ENCODE measurements around the gene ZNF423. TPM values are rescaled to one million over a fixed set of nuclear protein-coding genes. Genes with fewer than 3 reads are reported as not detected.
A peak's percentile ranks its signal among the peaks of the same experiment; 100 is the strongest.

ZNF423 gene
- total RNA-seq, 1 donor from 2014 or later: 11.9 TPM

- no peaks in the 10 kb centered on the region for H3K36me3 ChIP-seq
- ATAC-seq (no peak), DNase-seq (no peak)
- no peak overlapping the region for H3K4me3 ChIP-seq
- no peaks in the 10 kb centered on the region for H3K27me3 ChIP-seq
- no peaks in the 10 kb centered on the region for H3K4me1 ChIP-seq
- no peak for TF ChIP-seq CTCF (IDR thresholded peaks at IDR 0.05)
- H3K27ac ChIP-seq: no peak overlapping the region
- intact Hi-C loops (cut with DNase I): no loop called here
- no peaks in the 10 kb centered on the region for H3K9me3 ChIP-seq
Measured at GRCh38 chr16:49615576-49615975, 240.3 kb downstream of the ZNF423 start.

- Histone ChIP-seq H3K9me3 (no peaks in the 10 kb centered on the region), H3K36me3 (no peaks in the 10 kb centered on the region), H3K27ac (no peak overlapping the region), H3K4me3 (no peak overlapping the region), H3K27me3 (no peaks in the 10 kb centered on the region), H3K4me1 (no peaks in the 10 kb centered on the region)
- ATAC-seq: no peak
- intact Hi-C loops (cut with DNase I): no loop called here
- TF ChIP-seq CTCF (IDR thresholded peaks at IDR 0.05): no peak
- no peak for DNase-seq
Measured at GRCh38 chr16:49610983-49611382, 244.9 kb downstream of the ZNF423 start.

GRCh38 chr16:49608779-49609178, 247.1 kb downstream of the ZNF423 start:
- Histone ChIP-seq H3K27me3 (no peaks in the 10 kb centered on the region), H3K27ac (no peak overlapping the region), H3K4me3 (no peak overlapping the region), H3K4me1 (no peaks in the 10 kb centered on the region), H3K9me3 (no peaks in the 10 kb centered on the region), H3K36me3 (no peaks in the 10 kb centered on the region)
- peak; percentile 31 for TF ChIP-seq CTCF (IDR thresholded peaks at IDR 0.05)
- DNase-seq: no peak
- peak; percentile 30 for ATAC-seq
- intact Hi-C loops (cut with DNase I): no loop called here

GRCh38 chr16:49608098-49608497, 247.8 kb downstream of the ZNF423 start:
- no peak for ATAC-seq
- no peak for DNase-seq
- H3K4me1 ChIP-seq: no peaks in the 10 kb centered on the region

GRCh38 chr16:49605536-49606254, 250.2 kb downstream of the ZNF423 start:
- Histone ChIP-seq H3K27ac (no peak overlapping the region), H3K9me3 (no peaks in the 10 kb centered on the region), H3K36me3 (no peaks in the 10 kb centered on the region), H3K27me3 (no peaks in the 10 kb centered on the region), H3K4me3 (no peak overlapping the region), H3K4me1 (no peaks in the 10 kb centered on the region)
- TF ChIP-seq CTCF (IDR thresholded peaks at IDR 0.05): no peak
- DNase-seq (no peak), ATAC-seq (no peak)
- intact Hi-C loops (cut with DNase I): no loop called here

More at GRCh38 chr16:49608098-49608497, 247.8 kb downstream of the ZNF423 start:
- Histone ChIP-seq H3K36me3 (no peaks in the 10 kb centered on the region), H3K4me3 (no peak overlapping the region), H3K9me3 (no peaks in the 10 kb centered on the region), H3K27ac (no peak overlapping the region), H3K27me3 (no peaks in the 10 kb centered on the region)
- intact Hi-C loops (cut with DNase I): no loop called here
- TF ChIP-seq CTCF (IDR thresholded peaks at IDR 0.05): no peak
